ENCODE measurements around the gene RALA. TPM values are rescaled to one million over a fixed set of nuclear protein-coding genes. Genes with fewer than 3 reads are reported as not detected.

Gene RALA
- total and polyA plus RNA-seq, 2 experiments from 2014 or later = 43.5 to 231 TPM

- no peak overlapping the region; the same call in 1 of the 2 replicates for H3K27ac ChIP-seq (ENCODE audit: low read depth)
- Mint-ChIP-seq H3K27me3 (ENCODE audit: insufficient read depth, low read depth, poor library complexity) (no peaks in the 10 kb centered on the region), H3K9me3 (peaks cover 24% of the 10 kb centered on the region), H3K4me1 (peaks cover 9% of the 10 kb centered on the region; the same call in 2 of the 3 replicates), H3K36me3 (ENCODE audit: low read depth) (peaks cover 14% of the 10 kb centered on the region), H3K27ac (no peak overlapping the region), H3K4me3 (no peak overlapping the region)
- TF ChIP-seq JUNB (IDR thresholded peaks at IDR 0.05; ENCODE audit: unreplicated experiment) (no peak), EZH2 (IDR thresholded peaks at IDR 0.05; ENCODE audit: low read depth, unreplicated experiment) (no peak), REST (IDR thresholded peaks at IDR 0.05; ENCODE audit: unreplicated experiment) (no peak), ZNF114 (CRISPR knock-in tag; IDR thresholded peaks at IDR 0.05) (no peak), CTCF (conservative IDR thresholded peaks at IDR 0.05; ENCODE audit: low read depth in 2 of 2) (no peak), STAT1 (IDR thresholded peaks at IDR 0.05; ENCODE audit: unreplicated experiment) (no peak), ZNF331 (CRISPR knock-in tag; IDR thresholded peaks at IDR 0.05; ENCODE audit: low read depth) (no peak), NANOG (IDR thresholded peaks at IDR 0.05; ENCODE audit: borderline replicate concordance) (no peak), CREB1 (CRISPR knock-in tag; IDR thresholded peaks at IDR 0.05; ENCODE audit: low read depth) (no peak), POLR2AphosphoS5 (IDR thresholded peaks at IDR 0.05; ENCODE audit: low read depth) (no peak), EZH2phosphoT487 (IDR thresholded peaks at IDR 0.05; ENCODE audit: unreplicated experiment) (no peak)
- TF ChIP-seq, protein P1, sequence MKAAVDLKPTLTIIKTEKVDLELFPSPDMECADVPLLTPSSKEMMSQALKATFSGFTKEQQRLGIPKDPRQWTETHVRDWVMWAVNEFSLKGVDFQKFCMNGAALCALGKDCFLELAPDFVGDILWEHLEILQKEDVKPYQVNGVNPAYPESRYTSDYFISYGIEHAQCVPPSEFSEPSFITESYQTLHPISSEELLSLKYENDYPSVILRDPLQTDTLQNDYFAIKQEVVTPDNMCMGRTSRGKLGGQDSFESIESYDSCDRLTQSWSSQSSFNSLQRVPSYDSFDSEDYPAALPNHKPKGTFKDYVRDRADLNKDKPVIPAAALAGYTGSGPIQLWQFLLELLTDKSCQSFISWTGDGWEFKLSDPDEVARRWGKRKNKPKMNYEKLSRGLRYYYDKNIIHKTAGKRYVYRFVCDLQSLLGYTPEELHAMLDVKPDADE (IDR thresholded peaks at IDR 0.05) = no peak
- TF ChIP-seq, protein P2, sequence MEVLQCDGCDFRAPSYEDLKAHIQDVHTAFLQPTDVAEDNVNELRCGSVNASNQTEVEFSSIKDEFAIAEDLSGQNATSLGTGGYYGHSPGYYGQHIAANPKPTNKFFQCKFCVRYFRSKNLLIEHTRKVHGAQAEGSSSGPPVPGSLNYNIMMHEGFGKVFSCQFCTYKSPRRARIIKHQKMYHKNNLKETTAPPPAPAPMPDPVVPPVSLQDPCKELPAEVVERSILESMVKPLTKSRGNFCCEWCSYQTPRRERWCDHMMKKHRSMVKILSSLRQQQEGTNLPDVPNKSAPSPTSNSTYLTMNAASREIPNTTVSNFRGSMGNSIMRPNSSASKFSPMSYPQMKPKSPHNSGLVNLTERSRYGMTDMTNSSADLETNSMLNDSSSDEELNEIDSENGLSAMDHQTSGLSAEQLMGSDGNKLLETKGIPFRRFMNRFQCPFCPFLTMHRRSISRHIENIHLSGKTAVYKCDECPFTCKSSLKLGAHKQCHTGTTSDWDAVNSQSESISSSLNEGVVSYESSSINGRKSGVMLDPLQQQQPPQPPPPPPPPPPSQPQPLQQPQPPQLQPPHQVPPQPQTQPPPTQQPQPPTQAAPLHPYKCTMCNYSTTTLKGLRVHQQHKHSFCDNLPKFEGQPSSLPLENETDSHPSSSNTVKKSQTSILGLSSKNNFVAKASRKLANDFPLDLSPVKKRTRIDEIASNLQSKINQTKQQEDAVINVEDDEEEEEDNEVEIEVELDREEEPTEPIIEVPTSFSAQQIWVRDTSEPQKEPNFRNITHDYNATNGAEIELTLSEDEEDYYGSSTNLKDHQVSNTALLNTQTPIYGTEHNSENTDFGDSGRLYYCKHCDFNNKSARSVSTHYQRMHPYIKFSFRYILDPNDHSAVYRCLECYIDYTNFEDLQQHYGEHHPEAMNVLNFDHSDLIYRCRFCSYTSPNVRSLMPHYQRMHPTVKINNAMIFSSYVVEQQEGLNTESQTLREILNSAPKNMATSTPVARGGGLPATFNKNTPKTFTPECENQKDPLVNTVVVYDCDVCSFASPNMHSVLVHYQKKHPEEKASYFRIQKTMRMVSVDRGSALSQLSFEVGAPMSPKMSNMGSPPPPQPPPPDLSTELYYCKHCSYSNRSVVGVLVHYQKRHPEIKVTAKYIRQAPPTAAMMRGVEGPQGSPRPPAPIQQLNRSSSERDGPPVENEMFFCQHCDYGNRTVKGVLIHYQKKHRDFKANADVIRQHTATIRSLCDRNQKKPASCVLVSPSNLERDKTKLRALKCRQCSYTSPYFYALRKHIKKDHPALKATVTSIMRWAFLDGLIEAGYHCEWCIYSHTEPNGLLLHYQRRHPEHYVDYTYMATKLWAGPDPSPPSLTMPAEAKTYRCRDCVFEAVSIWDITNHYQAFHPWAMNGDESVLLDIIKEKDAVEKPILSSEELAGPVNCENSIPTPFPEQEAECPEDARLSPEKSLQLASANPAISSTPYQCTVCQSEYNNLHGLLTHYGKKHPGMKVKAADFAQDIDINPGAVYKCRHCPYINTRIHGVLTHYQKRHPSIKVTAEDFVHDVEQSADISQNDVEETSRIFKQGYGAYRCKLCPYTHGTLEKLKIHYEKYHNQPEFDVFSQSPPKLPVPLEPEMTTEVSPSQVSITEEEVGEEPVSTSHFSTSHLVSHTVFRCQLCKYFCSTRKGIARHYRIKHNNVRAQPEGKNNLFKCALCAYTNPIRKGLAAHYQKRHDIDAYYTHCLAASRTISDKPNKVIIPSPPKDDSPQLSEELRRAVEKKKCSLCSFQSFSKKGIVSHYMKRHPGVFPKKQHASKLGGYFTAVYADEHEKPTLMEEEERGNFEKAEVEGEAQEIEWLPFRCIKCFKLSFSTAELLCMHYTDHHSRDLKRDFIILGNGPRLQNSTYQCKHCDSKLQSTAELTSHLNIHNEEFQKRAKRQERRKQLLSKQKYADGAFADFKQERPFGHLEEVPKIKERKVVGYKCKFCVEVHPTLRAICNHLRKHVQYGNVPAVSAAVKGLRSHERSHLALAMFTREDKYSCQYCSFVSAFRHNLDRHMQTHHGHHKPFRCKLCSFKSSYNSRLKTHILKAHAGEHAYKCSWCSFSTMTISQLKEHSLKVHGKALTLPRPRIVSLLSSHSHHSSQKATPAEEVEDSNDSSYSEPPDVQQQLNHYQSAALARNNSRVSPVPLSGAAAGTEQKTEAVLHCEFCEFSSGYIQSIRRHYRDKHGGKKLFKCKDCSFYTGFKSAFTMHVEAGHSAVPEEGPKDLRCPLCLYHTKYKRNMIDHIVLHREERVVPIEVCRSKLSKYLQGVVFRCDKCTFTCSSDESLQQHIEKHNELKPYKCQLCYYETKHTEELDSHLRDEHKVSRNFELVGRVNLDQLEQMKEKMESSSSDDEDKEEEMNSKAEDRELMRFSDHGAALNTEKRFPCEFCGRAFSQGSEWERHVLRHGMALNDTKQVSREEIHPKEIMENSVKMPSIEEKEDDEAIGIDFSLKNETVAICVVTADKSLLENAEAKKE (CRISPR knock-in tag; IDR thresholded peaks at IDR 0.05) = no peak
- ATAC-seq (peak; percentile 61), DNase-seq (ENCODE audit: low spot score) (peak; percentile 34)
- no peaks in the 10 kb centered on the region for H3K27me3 ChIP-seq (ENCODE audit: insufficient read depth)
- H3K9me2 ChIP-seq (ENCODE audit: insufficient read depth) = no peaks in the 10 kb centered on the region
- H3K4me1 ChIP-seq (ENCODE audit: insufficient read depth) = 0 out of 2 replicates have a peak, but pooled peaks cover 9% of the 10 kb centered on the region
- H3K4me2 ChIP-seq = no peak overlapping the region
- H3K4me3 ChIP-seq = no peak overlapping the region
- H2AFZ ChIP-seq = no peak overlapping the region
- peaks cover 2% of the 10 kb centered on the region; the same call in 1 of the 2 replicates for H3F3A ChIP-seq (replicated peaks; ENCODE audit: low read depth)
- H3K79me2 ChIP-seq (replicated peaks; ENCODE audit: insufficient read depth) = no peaks in the 10 kb centered on the region
- no peaks in the 10 kb centered on the region for H4K20me1 ChIP-seq (replicated peaks; ENCODE audit: insufficient read depth)
- no peaks in the 10 kb centered on the region; the same call in 1 of the 2 replicates for H3K36me3 ChIP-seq (ENCODE audit: insufficient read depth)
Measured at GRCh38 chr7:39709029-39709428, 85.7 kb downstream of the RALA start.

Measured in GM23338 (cell line).